Ovary (tissue), 3 donors: ENCODE results near the gene STIM1.

ENCODE experiments used
- CTCF ChIP-seq, 3 donors: fragments of 450-650 bp in 2 of 3; fragments of 200-600 bp in 1 of 3; IDR thresholded peaks; one replicate each; pipeline versions ENCODE4 v1.5.1 to v1.8.0; 2016 to 2022; ENCODE audit warnings: antibody characterized with exemption in 3 of 3, mild to moderate bottlenecking in 1 of 3
- EP300 ChIP-seq: sonication (generic); formaldehyde crosslinking; IDR thresholded peaks from one replicate; pipeline ENCODE4 v1.6.1; 2017; ENCODE audit warnings: antibody characterized with exemption
- POLR2A ChIP-seq: fragments of 450-650 bp; IDR thresholded peaks from one replicate; pipeline ENCODE4 v1.6.1; 2017; ENCODE audit warnings: antibody characterized with exemption, mild to moderate bottlenecking, moderate library complexity
- donor health status: DM: no; HTN: no; CAD: no.

- TF ChIP-seq CTCF (IDR thresholded peaks at IDR 0.05) (no peak), EP300 (no peak), POLR2A (no peak)
Measured at GRCh38 chr11:4093519-4094347, 238.3 kb downstream of the STIM1 start.
